NB4 (cell line): ENCODE results near the gene CYP4F11.

ENCODE experiments used
- DNase-seq: peaks from one replicate; pipeline ENCODE4 v3.0.0; 2010; ENCODE audit warnings: low read depth
- H3K4me3 ChIP-seq: one replicate; pipeline ENCODE4 v1.5.1; 2011; ENCODE audit warnings: mild to moderate bottlenecking, low read depth, low read length, moderate library complexity
- MAX ChIP-seq: IDR thresholded peaks from 2 replicates; pipeline ENCODE4 v1.6.1; 2011; ENCODE audit warnings: low read depth, low read length
- MYC ChIP-seq: IDR thresholded peaks from 2 replicates; pipeline ENCODE4 v1.6.1; 2011; ENCODE audit warnings: low read depth, low read length
- POLR2A ChIP-seq: IDR thresholded peaks from 2 replicates; pipeline ENCODE4 v1.6.1; 2011; ENCODE audit warnings: mild to moderate bottlenecking; ENCODE audit not compliant: insufficient read length; ENCODE audit errors: extremely low read depth
- TF ChIP-seq, protein P1 (sequence below): IDR thresholded peaks from one replicate; pipeline ENCODE4 v1.5.1; 2012; ENCODE audit warnings: low read depth, low read length

Gene CYP4F11

GRCh38 chr19:15928321-15928720 is 6.0 kb downstream of the CYP4F11 start:
- no peak overlapping the region for H3K4me3 ChIP-seq
- TF ChIP-seq MAX (no peak), POLR2A (no peak), MYC (no peak)
- TF ChIP-seq, protein P1, sequence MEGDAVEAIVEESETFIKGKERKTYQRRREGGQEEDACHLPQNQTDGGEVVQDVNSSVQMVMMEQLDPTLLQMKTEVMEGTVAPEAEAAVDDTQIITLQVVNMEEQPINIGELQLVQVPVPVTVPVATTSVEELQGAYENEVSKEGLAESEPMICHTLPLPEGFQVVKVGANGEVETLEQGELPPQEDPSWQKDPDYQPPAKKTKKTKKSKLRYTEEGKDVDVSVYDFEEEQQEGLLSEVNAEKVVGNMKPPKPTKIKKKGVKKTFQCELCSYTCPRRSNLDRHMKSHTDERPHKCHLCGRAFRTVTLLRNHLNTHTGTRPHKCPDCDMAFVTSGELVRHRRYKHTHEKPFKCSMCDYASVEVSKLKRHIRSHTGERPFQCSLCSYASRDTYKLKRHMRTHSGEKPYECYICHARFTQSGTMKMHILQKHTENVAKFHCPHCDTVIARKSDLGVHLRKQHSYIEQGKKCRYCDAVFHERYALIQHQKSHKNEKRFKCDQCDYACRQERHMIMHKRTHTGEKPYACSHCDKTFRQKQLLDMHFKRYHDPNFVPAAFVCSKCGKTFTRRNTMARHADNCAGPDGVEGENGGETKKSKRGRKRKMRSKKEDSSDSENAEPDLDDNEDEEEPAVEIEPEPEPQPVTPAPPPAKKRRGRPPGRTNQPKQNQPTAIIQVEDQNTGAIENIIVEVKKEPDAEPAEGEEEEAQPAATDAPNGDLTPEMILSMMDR: no peak
- no peak for DNase-seq

DNA sequence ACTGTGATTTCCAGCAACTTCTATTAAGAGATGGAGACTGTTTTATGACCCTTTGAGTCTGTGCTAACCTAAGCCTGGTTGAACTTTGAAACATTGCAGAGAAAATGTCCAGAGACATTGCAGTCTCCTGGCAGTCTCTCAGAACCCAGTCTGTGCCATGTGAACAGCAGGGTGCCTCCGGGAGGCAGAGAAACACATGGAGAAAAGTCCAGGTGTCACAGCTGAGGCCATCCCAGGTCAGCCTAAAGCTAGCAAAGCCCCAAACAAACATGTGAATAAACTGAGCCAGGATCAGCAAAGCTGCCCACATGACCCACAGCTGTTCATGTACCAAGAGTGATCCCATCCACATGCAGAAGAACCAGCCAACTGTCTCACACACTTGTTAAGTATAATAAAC is 7.8 kb downstream of the CYP4F11 start:
- no peak overlapping the region for H3K4me3 ChIP-seq
- TF ChIP-seq MYC: no peak
- TF ChIP-seq MAX: no peak
- TF ChIP-seq, protein P1: no peak
- TF ChIP-seq POLR2A: no peak
- no peak for DNase-seq

- no peak overlapping the region for H3K4me3 ChIP-seq
- no peak for DNase-seq
- TF ChIP-seq, protein P1: no peak
- no peak for TF ChIP-seq MAX
- TF ChIP-seq MYC: no peak
- TF ChIP-seq POLR2A: no peak
Observed at GRCh38 chr19:15923702-15924101, 10.6 kb downstream of the CYP4F11 start.

GRCh38 chr19:15922021-15922420 is 12.3 kb downstream of the CYP4F11 start:
- TF ChIP-seq MAX (no peak), MYC (no peak)
- TF ChIP-seq, protein P1: no peak
- no peak overlapping the region for H3K4me3 ChIP-seq
- no peak for DNase-seq

- no peak for DNase-seq
- no peak overlapping the region for H3K4me3 ChIP-seq
- TF ChIP-seq MYC (no peak), POLR2A (no peak), MAX (no peak)
- TF ChIP-seq, protein P1: no peak
Observed at GRCh38 chr19:15919243-15919642, 15.1 kb downstream of the CYP4F11 start.

GRCh38 chr19:15915109-15915508 is 19.2 kb downstream of the CYP4F11 start:
- DNase-seq: no peak
- TF ChIP-seq MAX (no peak), MYC (no peak), POLR2A (no peak)
- TF ChIP-seq, protein P1: no peak

More at GRCh38 chr19:15915109-15915508, 19.2 kb downstream of the CYP4F11 start:
- no peak overlapping the region for H3K4me3 ChIP-seq
